Central memory CD8-positive, alpha-beta T cell (primary cell): Measurements from ENCODE around the gene SRSF8.

ENCODE experiments used
- ATAC-seq: fragments of 150-1000 bp; cut with Tn5 transposase; replicated peaks from 2 replicates; pipeline ENCODE4 v1.10.0; 2022; ENCODE audit warnings: mild to moderate bottlenecking, moderate FRiP score, moderate number of reproducible peaks; ENCODE audit not compliant: poor library complexity, severe bottlenecking; ENCODE audit errors: extremely low read depth
- DNase-seq, 2 donors: peaks; one replicate each; pipeline ENCODE4 v3.0.0; 2021; ENCODE audit warnings: low spot score in 2 of 2
- H3K27ac Mint-ChIP-seq: one replicate; pipeline ENCODE4 v1.8.0; 2022; ENCODE audit warnings: low read depth, mild to moderate bottlenecking, moderate library complexity, mixed read lengths
- H3K27me3 Mint-ChIP-seq: one replicate; pipeline ENCODE4 v1.8.0; 2022; ENCODE audit warnings: mixed read lengths
- H3K36me3 Mint-ChIP-seq: one replicate; pipeline ENCODE4 v1.8.0; 2022; ENCODE audit warnings: mild to moderate bottlenecking, moderate library complexity, mixed read lengths; ENCODE audit not compliant: insufficient read depth
- H3K4me1 Mint-ChIP-seq: one replicate; pipeline ENCODE4 v1.8.0; 2022; ENCODE audit warnings: mixed read lengths
- H3K4me3 Mint-ChIP-seq: one replicate; pipeline ENCODE4 v1.8.0; 2022; ENCODE audit warnings: mild to moderate bottlenecking, moderate library complexity, mixed read lengths
- H3K9me3 Mint-ChIP-seq: one replicate; pipeline ENCODE4 v1.8.0; 2022; ENCODE audit warnings: mixed read lengths

Gene SRSF8

DNA sequence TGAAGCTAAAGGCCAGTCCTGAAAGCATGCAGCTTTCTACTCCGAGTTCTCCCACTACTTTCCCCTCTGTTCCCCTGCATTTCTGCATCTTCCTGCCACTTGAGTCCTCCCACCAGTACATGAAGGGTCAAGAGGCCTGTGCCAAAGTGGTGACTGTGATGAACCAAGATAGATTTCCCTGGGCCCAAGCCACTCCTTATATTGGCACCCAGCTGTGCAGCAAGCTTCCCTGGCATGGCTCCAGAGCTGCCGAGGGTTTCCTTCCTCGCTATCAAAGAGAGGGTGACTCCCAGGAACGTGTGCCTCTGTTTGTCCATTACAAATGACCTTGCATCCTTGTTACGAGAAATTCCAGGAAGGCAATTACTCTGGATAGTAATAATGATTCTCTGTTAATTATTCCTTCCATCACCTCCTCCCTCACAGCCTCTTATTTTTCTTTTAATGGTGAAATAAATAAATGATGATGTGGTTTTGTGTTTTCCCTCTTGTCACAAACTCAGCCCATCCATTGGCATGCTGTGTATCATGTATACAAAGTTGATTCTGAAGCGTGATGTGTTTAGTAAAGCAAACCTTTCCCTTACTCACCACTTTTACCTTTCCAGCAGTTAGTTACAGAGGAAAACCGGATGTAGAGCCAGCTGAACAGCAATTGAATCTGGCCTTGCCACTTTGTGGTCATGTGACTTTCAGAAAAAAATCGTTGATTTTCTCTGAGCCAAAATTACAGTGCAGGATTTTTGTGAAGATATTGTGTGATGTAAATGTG lies 8.3 kb downstream of the SRSF8 start:
- no peak for DNase-seq
- no peak overlapping the region for H3K27ac Mint-ChIP-seq
- no peaks in the 10 kb centered on the region for H3K9me3 Mint-ChIP-seq
- peaks cover 2% of the 10 kb centered on the region for H3K36me3 Mint-ChIP-seq
- no peak for ATAC-seq
- H3K27me3 Mint-ChIP-seq: no peaks in the 10 kb centered on the region
- H3K4me1 Mint-ChIP-seq: peaks cover 15% of the 10 kb centered on the region
- no peak overlapping the region for H3K4me3 Mint-ChIP-seq

DNA sequence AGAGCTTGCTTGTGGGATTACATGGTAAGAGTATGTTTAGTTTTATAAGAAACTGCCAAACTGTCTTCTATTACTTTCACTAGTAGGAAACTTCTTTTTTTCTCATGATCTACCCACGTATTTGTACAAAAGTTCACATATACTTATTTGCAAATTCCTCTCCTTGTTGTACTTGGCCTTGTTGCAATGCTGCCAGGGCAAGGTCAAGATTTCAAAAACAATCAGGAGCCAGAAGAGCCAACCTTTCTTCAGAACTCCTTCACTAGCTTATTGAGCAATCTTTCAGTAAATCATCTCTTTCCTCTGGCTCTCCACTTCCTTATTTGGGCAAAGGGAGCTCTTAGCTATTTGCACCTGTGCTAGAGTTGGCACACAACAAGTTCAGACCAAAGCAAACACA lies 9.7 kb downstream of the SRSF8 start:
- H3K4me1 Mint-ChIP-seq: peaks cover 5% of the 10 kb centered on the region
- H3K36me3 Mint-ChIP-seq: no peaks in the 10 kb centered on the region
- no peaks in the 10 kb centered on the region for H3K27me3 Mint-ChIP-seq
- H3K9me3 Mint-ChIP-seq: no peaks in the 10 kb centered on the region
- no peak for ATAC-seq
- H3K4me3 Mint-ChIP-seq: no peak overlapping the region
- DNase-seq: no peak
- H3K27ac Mint-ChIP-seq: no peak overlapping the region

DNA sequence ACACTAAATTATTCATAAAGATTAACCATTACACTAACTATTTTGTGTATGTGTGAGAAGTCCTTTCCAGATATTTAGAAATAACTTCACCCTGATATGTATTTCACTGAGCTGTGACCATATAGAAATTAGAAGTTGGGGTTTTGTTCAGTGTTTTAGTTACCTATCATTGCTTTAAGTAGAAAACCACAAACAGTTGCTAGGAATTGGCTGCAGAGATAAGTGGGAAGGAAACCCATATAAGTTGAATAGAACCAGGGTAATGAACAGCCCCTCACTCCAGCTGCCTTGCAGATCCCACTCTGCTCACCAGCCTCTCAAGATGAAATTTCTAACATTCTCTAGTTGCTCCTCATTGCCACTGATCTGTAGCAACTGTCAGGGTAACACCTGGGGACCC lies 10.3 kb downstream of the SRSF8 start:
- H3K4me3 Mint-ChIP-seq: no peak overlapping the region
- no peaks in the 10 kb centered on the region for H3K9me3 Mint-ChIP-seq
- H3K27me3 Mint-ChIP-seq: no peaks in the 10 kb centered on the region
- no peaks in the 10 kb centered on the region for H3K36me3 Mint-ChIP-seq
- DNase-seq: no peak
- H3K27ac Mint-ChIP-seq: no peak overlapping the region
- H3K4me1 Mint-ChIP-seq: peaks cover 5% of the 10 kb centered on the region
- ATAC-seq: no peak

DNA sequence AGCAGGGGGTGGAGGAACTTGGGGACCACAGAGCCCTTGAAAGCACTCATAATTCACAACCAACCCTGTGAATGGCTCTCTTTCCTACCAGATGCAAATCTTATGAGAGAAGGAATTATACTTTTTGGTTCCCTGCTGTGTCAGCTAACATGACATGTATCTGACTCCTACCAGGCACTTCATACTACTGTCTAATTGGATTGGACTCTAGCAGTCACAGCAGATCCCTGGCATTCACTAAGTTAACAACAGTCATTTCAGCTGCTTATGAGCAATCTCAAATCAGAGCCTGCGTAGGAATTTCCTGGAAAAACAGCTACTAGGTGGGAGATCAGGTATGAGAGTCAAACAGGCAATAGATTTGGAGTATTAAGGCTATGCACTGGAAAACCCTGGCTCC lies 11.8 kb downstream of the SRSF8 start:
- no peak for ATAC-seq
- DNase-seq: no peak
- Mint-ChIP-seq H3K4me1 (no peaks in the 10 kb centered on the region), H3K36me3 (no peaks in the 10 kb centered on the region), H3K27ac (no peak overlapping the region), H3K27me3 (no peaks in the 10 kb centered on the region), H3K9me3 (no peaks in the 10 kb centered on the region), H3K4me3 (no peak overlapping the region)

DNA sequence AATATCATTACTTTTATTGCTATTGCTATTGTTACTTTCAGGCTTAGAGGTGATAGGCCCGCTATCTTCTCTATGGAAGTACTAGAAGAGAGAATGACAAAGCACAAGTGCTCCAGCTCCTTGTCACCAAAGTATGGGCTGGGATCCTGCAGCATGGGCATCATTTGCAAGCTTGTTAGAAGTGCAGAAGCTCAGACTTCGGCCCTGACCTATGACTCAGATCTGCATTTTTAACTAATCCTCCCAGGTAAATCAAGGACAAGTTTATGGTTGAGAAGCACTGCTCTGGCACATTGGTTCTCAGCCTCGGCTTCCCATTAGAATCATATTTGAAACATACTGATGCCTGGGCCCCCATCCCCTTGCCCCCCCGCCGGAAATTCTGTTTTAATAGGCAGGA lies 14.3 kb downstream of the SRSF8 start:
- H3K27ac Mint-ChIP-seq: no peak overlapping the region
- no peak for ATAC-seq
- DNase-seq: no peak
- no peaks in the 10 kb centered on the region for H3K36me3 Mint-ChIP-seq
- no peaks in the 10 kb centered on the region for H3K4me1 Mint-ChIP-seq
- no peaks in the 10 kb centered on the region for H3K9me3 Mint-ChIP-seq
- no peaks in the 10 kb centered on the region for H3K27me3 Mint-ChIP-seq
- no peak overlapping the region for H3K4me3 Mint-ChIP-seq

DNA sequence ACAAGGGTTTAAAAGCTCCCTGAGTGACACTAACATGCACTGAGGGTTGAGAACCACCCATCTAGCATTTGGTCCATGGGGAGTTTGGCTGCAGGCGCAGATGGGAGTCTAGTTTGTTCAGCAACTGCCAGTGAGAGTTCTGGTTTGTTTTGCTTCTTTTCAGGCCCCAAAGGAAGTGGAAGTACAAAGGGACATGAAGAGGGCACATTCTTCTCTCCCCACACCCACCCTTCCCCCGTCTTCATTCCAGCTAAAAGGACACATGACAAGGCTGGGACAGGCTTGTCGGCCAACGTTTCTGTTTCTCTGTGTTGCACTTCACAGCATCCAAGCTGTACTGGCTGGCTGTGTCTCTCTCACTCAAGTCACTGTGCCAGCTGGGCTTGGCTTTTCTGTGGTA lies 14.7 kb downstream of the SRSF8 start:
- ATAC-seq: no peak
- H3K4me3 Mint-ChIP-seq: no peak overlapping the region
- H3K36me3 Mint-ChIP-seq: no peaks in the 10 kb centered on the region
- no peaks in the 10 kb centered on the region for H3K4me1 Mint-ChIP-seq
- no peaks in the 10 kb centered on the region for H3K9me3 Mint-ChIP-seq
- DNase-seq: no peak
- no peaks in the 10 kb centered on the region for H3K27me3 Mint-ChIP-seq
- no peak overlapping the region for H3K27ac Mint-ChIP-seq

DNA sequence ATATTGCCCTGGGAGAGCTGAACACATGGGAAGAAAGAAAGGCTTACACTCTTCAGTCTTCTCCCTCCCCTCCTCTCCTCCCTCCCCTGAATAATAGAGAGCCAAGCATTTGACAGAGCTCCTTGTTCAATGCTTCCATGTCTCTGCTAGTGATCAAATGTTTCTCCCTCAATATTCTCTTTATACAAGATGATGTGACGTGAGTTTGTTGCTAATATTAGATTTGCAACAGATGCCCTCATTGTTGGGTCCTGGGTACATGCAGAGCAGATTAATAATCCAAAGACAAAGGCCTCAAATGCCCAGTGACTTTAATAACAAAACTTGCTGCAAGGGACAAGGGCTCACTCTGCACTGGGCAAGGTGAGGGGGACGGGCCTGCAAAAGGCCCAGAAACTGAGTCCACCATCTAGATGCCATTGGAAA lies 15.9 kb downstream of the SRSF8 start:
- ATAC-seq: no peak
- Mint-ChIP-seq H3K27ac (no peak overlapping the region), H3K4me1 (no peaks in the 10 kb centered on the region)

DNA sequence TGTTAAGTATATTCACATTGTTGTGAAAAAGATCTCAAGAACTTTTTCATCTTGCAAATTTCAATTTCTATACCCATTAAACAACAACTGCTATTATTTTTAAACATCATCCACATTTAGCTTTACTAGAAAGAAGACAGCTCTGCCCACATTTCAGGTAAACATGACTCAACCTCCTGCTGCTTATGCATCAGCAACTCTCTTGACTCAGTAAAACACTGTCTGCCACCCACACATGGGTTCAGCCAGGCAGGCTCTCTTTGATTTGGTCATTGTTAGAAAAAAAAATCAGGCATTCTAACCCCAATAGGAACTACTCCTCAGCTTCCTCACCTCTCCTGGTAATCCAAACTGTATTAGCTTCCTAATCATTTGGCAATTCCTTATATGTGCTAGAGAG lies 17.8 kb downstream of the SRSF8 start:
- no peak overlapping the region for H3K4me3 Mint-ChIP-seq
- peaks cover 4% of the 10 kb centered on the region for H3K36me3 Mint-ChIP-seq
- ATAC-seq (no peak), DNase-seq (no peak)
- no peak overlapping the region for H3K27ac Mint-ChIP-seq
- no peaks in the 10 kb centered on the region for H3K9me3 Mint-ChIP-seq
- H3K27me3 Mint-ChIP-seq: no peaks in the 10 kb centered on the region
- peaks cover 13% of the 10 kb centered on the region for H3K4me1 Mint-ChIP-seq

More for the DNA sequence above, 15.9 kb downstream of the SRSF8 start:
- H3K36me3 Mint-ChIP-seq: no peaks in the 10 kb centered on the region
- H3K9me3 Mint-ChIP-seq: no peaks in the 10 kb centered on the region
- no peaks in the 10 kb centered on the region for H3K27me3 Mint-ChIP-seq
- no peak for DNase-seq
- H3K4me3 Mint-ChIP-seq: no peak overlapping the region

DNA sequence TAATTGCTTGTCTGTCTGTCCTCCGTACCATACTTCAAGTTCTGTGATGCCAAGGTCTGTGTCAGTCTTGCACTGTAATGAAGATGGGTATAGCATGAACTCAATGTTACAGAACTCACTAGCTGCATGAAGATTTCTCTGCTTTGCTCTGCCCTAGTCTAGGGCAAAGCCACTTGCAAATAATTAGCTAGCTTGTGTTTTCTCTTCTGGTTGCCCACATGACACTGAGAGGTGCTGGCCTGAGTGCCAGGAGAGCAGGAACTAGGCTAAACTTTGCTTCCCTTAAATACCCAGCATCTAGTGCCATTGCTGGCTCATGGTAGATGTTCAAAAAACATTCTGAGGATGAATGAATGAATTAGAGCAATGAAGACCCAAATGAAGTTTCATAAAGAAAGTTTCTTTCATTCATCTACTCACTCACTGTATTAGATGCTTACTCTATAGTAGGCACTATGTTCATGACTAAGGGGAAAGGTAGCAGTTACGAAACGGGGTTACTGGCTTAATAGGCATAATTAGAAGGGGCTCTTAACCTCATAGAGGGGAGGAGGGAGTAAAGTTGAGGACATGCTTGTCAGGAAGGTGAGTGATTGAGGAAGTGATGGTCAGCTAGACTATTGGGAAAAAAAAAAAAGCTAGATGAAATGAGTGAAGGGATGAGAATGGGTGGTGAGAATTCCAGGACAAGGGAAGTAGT lies 18.5 kb downstream of the SRSF8 start:
- no peak for DNase-seq
- H3K27ac Mint-ChIP-seq: no peak overlapping the region
- H3K4me1 Mint-ChIP-seq: peaks cover 15% of the 10 kb centered on the region
- peaks cover 4% of the 10 kb centered on the region for H3K36me3 Mint-ChIP-seq
- no peaks in the 10 kb centered on the region for H3K27me3 Mint-ChIP-seq
- no peak overlapping the region for H3K4me3 Mint-ChIP-seq
- H3K9me3 Mint-ChIP-seq: no peaks in the 10 kb centered on the region
- ATAC-seq: no peak

DNA sequence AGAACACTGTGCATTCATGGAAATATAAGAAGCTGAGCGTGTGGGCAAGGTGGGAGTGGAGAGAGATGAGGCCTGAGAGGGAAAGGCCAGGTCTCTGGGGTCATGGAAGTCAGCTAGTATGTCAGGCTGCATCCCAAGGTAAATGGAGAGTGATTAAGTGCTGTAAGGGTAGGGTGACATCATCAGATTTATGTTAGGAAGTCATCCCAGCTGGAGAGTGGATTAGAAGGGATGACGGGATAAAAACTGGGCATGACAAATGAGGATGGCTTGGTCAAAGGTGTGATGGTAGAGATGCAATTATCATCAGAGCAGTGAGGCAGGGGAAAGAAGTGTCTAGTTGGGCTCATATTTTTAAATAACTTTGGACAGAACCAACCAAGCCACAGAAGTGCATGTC lies 19.4 kb downstream of the SRSF8 start:
- H3K27ac Mint-ChIP-seq: no peak overlapping the region
- H3K4me3 Mint-ChIP-seq: no peak overlapping the region
- peaks cover 24% of the 10 kb centered on the region for H3K4me1 Mint-ChIP-seq
- no peak for DNase-seq
- no peaks in the 10 kb centered on the region for H3K27me3 Mint-ChIP-seq
- ATAC-seq: no peak
- no peaks in the 10 kb centered on the region for H3K9me3 Mint-ChIP-seq
- peaks cover 4% of the 10 kb centered on the region for H3K36me3 Mint-ChIP-seq

DNA sequence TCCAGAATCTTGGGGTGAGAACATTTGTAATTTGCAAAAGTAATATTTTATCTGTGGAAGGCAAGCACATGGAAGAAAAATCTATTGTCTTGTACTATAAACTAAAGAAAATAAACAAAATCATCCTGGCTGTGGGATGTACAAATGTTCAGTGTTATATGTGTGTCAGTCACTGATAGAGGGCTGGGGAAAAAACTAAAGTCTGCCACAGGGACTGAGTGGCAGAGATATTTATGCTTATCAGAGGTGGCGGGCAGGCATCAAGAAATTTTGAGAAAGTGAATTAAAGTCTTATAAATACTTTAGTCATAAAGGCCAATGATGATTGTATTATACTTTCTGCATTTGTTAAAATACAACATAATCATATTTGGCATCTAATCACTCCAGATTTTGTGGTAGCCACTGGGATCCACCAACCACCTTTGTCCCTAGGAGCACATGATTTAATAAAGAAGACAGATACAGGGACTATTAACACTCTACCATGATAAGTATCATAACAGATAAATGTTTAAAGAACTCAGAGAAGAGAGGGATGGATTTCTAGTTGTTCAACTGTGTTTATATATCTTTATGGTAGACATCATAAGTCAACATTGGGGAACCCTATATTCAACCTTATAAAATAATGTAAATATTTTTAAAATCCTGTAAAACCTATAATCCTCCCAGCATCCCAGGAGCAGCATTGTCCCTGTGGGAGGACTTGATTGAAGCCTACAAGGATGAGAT lies 20.3 kb downstream of the SRSF8 start:
- Mint-ChIP-seq H3K27ac (no peak overlapping the region), H3K9me3 (no peaks in the 10 kb centered on the region), H3K36me3 (peaks cover 4% of the 10 kb centered on the region), H3K4me3 (no peak overlapping the region), H3K4me1 (peaks cover 33% of the 10 kb centered on the region), H3K27me3 (no peaks in the 10 kb centered on the region)
- no peak for ATAC-seq
- no peak for DNase-seq

DNA sequence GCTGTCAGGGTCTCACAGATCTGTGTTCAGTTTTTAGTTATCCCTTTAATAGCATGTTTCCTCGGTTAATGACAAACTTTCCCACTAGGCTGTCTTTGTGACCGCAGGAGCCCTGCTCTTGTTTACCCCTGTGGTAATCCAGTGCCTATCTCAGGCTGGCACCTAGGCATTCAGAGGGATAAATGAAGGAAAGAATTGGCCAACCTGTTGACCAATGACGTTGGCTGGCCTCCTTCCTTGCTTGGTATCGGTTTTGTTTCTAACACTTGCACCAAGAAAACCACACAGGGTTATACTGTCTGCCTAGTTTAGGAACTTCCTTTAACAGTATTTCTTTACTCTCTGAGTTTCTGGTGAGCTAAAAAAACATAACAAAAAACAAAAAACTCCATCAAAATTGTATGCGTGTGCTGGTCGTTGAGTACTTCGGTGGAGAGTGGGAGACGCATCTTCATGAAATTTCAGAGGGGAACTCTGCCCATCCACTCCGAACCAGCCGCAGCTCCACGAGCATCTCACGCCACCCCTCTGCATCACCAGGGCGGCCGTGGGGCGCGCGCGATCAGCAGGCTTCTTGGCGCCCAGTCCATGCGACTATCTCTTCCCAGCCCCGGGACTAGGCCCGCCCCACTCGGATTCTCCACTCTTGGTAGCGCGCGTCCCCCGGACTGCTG lies 22.4 kb downstream of the SRSF8 start:
- peak in 1 of 2 donors; percentile 11 for DNase-seq
- Mint-ChIP-seq H3K4me1 (peaks cover 47% of the 10 kb centered on the region), H3K27ac (peak overlapping the region; percentile 95), H3K4me3 (peak overlapping the region; percentile 87), H3K9me3 (no peaks in the 10 kb centered on the region), H3K27me3 (no peaks in the 10 kb centered on the region), H3K36me3 (peaks cover 4% of the 10 kb centered on the region)
- peak; percentile 59 for ATAC-seq
